AG09319 (cell line): ENCODE measurements around the gene GJB2.
A peak's percentile ranks its signal among the peaks of the same experiment; 100 is the strongest.

Experiments used
- DNase-seq: peaks from one replicate; pipeline ENCODE4 v3.0.0-alpha.2; 2010; ENCODE audit warnings: low read depth; ENCODE audit errors: extremely low read depth
- TF ChIP-seq, protein P1 (sequence below): IDR thresholded peaks from 2 replicates; pipeline ENCODE4 v1.5.1; 2011; ENCODE audit warnings: low read depth, mild to moderate bottlenecking, inconsistent platforms, low read length, moderate library complexity

Gene GJB2

GRCh38 chr13:20175907-20176652 is 16.7 kb downstream of the GJB2 start:
- no peak for DNase-seq
- TF ChIP-seq, protein P1, sequence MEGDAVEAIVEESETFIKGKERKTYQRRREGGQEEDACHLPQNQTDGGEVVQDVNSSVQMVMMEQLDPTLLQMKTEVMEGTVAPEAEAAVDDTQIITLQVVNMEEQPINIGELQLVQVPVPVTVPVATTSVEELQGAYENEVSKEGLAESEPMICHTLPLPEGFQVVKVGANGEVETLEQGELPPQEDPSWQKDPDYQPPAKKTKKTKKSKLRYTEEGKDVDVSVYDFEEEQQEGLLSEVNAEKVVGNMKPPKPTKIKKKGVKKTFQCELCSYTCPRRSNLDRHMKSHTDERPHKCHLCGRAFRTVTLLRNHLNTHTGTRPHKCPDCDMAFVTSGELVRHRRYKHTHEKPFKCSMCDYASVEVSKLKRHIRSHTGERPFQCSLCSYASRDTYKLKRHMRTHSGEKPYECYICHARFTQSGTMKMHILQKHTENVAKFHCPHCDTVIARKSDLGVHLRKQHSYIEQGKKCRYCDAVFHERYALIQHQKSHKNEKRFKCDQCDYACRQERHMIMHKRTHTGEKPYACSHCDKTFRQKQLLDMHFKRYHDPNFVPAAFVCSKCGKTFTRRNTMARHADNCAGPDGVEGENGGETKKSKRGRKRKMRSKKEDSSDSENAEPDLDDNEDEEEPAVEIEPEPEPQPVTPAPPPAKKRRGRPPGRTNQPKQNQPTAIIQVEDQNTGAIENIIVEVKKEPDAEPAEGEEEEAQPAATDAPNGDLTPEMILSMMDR: no peak

- no peak for DNase-seq
- TF ChIP-seq, protein P1: no peak
Observed at GRCh38 chr13:20175406-20175794, 17.3 kb downstream of the GJB2 start.

DNA sequence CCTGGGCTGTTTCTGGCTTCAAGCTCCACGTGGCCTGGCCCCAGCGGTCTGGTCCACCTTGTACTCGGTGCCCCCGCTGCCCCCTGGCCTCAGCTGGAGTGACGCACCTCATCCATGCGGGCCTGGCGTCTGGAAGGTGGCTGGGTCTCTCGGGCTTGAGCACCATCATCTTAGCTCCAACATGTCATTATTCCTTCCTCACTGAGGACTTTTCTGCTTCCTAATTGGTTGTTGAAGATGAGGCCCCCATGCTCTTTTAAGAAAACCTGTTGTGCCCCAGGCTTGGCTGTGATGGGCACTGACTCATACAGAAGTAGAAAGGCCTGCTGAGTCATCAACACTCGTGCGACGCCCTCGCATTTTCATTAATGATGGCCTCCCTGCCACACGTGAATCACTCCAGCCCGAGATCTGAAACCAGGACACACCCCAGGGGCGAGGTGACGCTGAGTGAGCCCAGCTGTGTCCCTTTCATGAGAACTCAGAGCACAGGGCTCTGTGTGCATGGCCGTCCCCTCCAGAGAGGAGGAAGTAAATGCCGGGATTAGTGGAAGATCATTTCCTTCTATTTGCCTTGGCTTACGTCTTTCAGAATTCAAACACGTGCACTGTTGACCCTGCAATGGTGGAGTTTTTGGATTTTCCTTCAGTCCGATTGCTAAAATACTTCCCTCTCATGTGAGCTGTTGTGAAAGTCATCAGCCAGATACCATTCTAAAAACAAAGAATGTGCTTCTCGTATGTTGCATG is 17.9 kb downstream of the GJB2 start:
- TF ChIP-seq, protein P1: no peak
- DNase-seq: peak; percentile 58

DNA sequence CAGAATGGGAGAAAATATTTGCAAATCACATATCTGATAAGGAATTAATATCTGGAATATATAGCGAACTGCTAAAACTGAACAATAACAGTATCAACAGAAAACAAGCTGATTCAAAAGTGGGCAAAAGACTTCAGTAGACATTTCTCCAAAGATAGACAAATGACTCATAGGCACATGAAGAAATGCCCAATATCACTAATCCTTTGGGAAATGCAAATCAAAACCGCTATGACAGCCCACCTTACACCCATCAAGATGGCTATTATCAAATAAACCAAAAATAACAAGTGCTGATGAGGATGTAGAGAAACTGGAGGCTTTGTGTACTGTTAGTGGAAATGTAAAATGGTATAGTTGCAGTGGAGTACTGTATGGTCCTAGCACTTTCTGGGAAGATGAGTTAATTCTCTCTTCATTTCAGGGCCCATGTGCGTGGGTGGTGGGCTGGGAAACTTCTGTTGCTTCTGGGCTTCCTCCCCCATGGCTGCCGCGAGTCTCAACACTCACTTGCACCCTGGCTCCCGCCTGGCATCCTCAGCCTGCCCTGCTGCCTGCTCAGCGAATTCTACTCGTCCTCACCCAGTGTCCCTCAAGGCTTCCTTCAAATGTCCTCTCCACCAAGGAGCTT is 19.5 kb downstream of the GJB2 start:
- no peak for DNase-seq
- TF ChIP-seq, protein P1: no peak

DNA sequence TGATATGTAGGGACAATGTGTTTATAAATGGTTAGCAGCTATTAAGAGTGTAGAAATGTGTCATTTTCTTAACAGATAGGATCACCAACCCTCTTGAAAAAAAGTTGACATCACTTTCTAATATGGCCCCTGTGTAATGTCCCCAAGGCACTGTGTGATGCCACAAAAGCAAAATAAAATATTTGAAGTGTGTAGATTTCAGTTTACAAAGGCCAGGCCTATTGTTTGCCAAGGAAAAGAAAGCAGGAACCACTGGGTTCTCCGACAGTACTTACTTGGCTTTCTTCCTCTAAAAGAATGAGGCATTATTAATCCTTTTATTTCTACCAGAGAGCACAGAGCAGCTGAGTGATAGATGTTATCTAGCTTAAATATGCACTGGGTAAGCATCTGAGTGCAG is 21.4 kb downstream of the GJB2 start:
- TF ChIP-seq, protein P1: no peak
- no peak for DNase-seq

DNA sequence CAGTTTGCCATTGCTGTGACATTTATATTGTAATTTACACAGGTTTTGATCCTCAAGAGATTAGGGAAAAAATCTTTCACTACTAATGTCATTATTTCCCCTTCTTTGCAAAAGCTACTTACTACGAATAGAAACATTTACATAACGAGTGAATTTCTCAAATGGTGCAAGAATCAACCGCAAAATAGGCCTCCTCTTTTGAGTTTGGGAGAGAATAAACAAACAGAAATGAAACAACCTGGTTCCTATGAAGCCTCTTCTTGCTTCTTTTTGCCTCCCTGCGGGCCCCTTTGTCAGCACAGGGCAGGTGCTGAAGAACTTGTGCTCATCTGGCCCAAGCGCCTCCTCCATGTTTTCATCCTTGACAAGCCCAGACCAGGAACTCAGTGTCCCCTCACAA is 21.8 kb downstream of the GJB2 start:
- TF ChIP-seq, protein P1: no peak
- no peak for DNase-seq

DNA sequence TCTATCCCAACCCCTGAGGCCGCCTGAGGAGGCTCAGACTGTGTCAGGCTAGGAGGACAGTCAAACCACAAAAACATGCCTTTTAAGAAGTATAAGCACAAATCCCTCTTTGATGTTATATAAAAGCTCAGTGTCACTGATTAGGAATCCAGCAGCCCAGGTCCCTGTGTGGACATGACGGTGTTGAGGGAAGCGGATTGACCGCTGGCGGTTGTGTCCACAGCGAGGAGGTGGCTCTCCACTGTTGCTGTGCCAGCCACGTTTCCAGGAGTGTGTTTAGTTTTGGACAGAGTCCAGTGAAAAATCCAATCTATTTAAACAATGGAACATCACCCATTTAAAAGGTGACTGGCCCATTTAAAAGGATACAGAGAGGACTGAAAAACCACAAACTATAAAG is 24.3 kb downstream of the GJB2 start:
- TF ChIP-seq, protein P1: no peak
- no peak for DNase-seq
